ENCODE results near the gene DERL3.

- TF ChIP-seq POLR2A (IDR thresholded peaks at IDR 0.05) (peak; percentile 83), CTCF (IDR thresholded peaks at IDR 0.05) (peak; percentile 4 to 60 (median 11)), POLR2AphosphoS5 (IDR thresholded peaks at IDR 0.05) (peak; percentile 90 to 97 (median 94)), EP300 (IDR thresholded peaks at IDR 0.05) (no peak)
Observed at GRCh38 chr22:23857606-23858483, 19.0 kb upstream of the DERL3 start, which contains the start of gene SLC2A11.
